LNCAP (cell line): ENCODE data around the gene DYNC1H1.

Experiments used
- TF ChIP-seq, protein P1 (sequence below): fragments of 450-650 bp; IDR thresholded peaks from 2 replicates; pipeline ENCODE4 v1.5.1; 2017; ENCODE audit warnings: mild to moderate bottlenecking

DYNC1H1 gene

GRCh38 chr14:102047808-102048540 lies 83.6 kb downstream of the DYNC1H1 start:
- TF ChIP-seq, protein P1, sequence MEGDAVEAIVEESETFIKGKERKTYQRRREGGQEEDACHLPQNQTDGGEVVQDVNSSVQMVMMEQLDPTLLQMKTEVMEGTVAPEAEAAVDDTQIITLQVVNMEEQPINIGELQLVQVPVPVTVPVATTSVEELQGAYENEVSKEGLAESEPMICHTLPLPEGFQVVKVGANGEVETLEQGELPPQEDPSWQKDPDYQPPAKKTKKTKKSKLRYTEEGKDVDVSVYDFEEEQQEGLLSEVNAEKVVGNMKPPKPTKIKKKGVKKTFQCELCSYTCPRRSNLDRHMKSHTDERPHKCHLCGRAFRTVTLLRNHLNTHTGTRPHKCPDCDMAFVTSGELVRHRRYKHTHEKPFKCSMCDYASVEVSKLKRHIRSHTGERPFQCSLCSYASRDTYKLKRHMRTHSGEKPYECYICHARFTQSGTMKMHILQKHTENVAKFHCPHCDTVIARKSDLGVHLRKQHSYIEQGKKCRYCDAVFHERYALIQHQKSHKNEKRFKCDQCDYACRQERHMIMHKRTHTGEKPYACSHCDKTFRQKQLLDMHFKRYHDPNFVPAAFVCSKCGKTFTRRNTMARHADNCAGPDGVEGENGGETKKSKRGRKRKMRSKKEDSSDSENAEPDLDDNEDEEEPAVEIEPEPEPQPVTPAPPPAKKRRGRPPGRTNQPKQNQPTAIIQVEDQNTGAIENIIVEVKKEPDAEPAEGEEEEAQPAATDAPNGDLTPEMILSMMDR: no peak

GRCh38 chr14:102049258-102050025 lies 85.1 kb downstream of the DYNC1H1 start:
- TF ChIP-seq, protein P1: no peak

- TF ChIP-seq, protein P1: no peak
Measured at GRCh38 chr14:102050026-102050405, 85.6 kb downstream of the DYNC1H1 start.

DNA sequence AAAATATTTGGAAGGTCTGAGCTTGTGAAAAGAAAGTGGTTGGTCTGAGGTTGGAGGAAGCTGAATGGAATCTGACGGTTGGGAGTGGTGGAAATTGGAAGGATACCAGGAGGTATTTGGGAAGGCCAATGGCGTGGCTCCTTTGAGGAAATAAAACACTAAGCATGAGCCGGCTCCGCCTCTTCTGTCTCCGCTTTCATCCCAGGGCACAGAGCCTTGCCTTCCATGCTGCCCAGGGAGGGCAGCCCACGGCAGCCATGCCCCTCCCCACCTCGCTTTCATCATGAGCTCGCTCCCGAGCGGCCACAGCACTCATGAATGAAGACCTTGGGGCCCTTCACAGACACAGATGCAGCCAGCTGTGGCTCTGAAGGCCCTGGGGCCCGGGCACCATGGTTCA lies 86.3 kb downstream of the DYNC1H1 start:
- TF ChIP-seq, protein P1: no peak

GRCh38 chr14:102052522-102052921 lies 88.1 kb downstream of the DYNC1H1 start:
- TF ChIP-seq, protein P1: no peak

DNA sequence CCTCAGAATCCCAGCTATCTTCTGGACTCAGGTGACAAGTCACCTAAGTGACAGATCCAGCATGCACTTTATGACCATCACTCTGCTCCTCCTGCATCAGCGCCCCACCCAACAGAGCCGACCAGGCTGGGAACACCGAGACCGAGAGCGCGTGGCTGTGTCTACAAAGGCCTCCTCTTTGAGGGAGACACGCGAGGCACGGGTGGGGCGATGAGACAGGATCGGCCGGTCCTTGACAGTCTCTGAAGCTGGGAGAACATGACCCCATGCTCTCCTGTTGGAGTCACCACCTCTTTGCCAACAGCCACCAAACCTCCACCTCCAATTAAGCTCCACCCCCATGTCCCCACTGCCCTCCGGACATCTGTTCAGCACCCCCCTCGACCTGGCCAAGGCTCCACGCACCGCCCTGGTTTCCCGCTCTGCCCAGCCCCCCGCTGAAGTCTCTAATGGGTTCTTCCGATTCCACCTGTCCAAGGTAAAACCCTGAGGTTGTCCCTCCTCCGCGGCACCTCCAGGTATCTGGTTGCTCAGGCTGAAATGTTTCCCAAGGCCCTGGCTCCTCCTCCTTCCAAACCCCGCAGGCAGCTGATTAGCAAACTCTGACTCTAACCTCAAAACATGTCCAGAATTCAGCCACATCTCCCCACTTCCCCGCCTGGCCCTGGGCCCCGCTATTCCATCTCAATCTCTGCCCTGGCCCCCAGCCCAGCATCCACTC lies 91.0 kb downstream of the DYNC1H1 start:
- TF ChIP-seq, protein P1: no peak

DNA sequence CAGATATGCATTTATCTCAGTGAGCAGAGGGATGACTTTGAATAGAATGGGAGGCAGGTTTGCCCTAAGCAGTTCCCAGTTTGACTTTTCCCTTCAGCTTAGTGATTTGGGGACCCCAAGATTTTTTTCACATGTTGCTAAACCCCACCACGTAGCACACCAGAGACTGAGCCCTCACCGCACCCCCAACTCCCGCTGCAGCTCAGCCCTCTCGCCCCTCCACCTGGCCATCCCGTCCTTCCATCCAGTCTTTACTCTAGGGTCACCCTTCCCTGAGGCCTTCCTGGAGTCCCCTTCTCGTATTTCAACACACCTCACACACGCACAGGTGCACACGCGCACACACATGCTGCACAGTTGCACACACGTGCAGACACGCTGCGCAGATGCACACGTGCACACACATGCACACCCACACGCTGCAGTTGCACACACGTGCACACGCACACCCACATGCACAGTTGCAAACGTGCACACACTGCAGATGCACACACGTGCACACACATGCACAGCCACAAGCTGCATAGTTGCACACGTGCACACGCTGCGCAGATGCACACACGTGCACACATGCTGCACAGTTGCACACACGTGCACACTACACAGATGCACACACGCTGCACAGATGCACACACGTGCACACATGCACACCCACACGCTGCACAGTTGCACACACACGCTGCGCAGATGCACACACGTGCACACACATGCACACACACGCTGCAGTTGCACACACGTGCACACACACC lies 92.5 kb downstream of the DYNC1H1 start:
- TF ChIP-seq, protein P1: no peak
